Measurements from ENCODE around the gene ZBED3.

The ZBED3 gene

DNA sequence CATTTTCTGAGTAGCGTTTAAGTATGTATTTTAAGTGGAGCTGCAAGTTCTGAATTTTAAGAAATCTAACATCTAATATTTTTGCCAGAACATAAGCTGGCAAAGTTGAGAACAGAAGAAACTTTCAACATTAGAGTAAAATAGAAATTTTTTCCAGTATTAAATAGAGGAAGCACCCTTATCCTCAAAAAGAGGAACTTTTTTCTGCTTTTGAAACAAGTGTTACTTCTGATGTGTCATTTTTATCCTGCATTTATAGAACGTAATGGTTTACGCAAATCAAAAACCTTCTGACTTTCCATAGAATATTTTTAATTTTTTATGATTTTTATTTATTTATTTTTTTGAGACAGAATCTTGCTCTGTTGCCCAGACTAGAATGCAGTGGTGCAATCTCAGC lies 21.8 kb downstream of the ZBED3 start:
- TF ChIP-seq, protein P1, sequence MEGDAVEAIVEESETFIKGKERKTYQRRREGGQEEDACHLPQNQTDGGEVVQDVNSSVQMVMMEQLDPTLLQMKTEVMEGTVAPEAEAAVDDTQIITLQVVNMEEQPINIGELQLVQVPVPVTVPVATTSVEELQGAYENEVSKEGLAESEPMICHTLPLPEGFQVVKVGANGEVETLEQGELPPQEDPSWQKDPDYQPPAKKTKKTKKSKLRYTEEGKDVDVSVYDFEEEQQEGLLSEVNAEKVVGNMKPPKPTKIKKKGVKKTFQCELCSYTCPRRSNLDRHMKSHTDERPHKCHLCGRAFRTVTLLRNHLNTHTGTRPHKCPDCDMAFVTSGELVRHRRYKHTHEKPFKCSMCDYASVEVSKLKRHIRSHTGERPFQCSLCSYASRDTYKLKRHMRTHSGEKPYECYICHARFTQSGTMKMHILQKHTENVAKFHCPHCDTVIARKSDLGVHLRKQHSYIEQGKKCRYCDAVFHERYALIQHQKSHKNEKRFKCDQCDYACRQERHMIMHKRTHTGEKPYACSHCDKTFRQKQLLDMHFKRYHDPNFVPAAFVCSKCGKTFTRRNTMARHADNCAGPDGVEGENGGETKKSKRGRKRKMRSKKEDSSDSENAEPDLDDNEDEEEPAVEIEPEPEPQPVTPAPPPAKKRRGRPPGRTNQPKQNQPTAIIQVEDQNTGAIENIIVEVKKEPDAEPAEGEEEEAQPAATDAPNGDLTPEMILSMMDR (IDR thresholded peaks at IDR 0.05) = no peak
- H3K9me3 ChIP-seq = no peaks in the 10 kb centered on the region
- H3K4me1 ChIP-seq = no peaks in the 10 kb centered on the region
- DNase-seq = no peak
- H3K27ac ChIP-seq = no peak overlapping the region
- intact Hi-C loops (cut with DNase I; ENCODE audit: low total_unique reads) = no loop called here
- H3K36me3 ChIP-seq = peaks cover 35 to 64% (median 36%) of the 10 kb centered on the region in 3 donors
- H3K27me3 ChIP-seq = no peaks in the 10 kb centered on the region
- no peak overlapping the region for H3K4me3 ChIP-seq

DNA sequence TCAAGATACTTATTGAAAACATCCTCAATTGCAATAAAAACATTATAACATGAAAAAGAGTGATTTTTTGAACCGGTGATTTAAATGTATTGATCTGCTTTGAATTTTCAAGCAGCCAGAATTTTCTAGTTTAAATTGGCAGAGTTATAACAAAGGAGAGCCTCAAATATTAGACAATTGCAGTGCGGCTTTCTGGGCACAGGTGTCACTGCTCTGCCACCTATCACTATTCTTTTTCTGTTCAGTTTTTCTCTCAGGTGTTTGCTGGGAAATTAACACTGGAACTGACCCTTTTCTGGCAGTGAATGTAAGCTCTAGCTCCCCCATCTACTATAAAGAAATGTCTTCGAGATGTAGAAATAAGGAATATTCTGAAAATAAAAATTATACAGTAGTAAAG lies 23.0 kb downstream of the ZBED3 start:
- H3K4me3 ChIP-seq = no peak overlapping the region
- DNase-seq = no peak
- TF ChIP-seq, protein P1 (IDR thresholded peaks at IDR 0.05) = no peak
- no peaks in the 10 kb centered on the region for H3K4me1 ChIP-seq
- H3K9me3 ChIP-seq = no peaks in the 10 kb centered on the region
- H3K27me3 ChIP-seq = no peaks in the 10 kb centered on the region
- H3K27ac ChIP-seq = no peak overlapping the region
- H3K36me3 ChIP-seq = peaks cover 47 to 74% (median 47%) of the 10 kb centered on the region in 3 donors
- intact Hi-C loops (cut with DNase I; ENCODE audit: low total_unique reads) = no loop called here

DNA sequence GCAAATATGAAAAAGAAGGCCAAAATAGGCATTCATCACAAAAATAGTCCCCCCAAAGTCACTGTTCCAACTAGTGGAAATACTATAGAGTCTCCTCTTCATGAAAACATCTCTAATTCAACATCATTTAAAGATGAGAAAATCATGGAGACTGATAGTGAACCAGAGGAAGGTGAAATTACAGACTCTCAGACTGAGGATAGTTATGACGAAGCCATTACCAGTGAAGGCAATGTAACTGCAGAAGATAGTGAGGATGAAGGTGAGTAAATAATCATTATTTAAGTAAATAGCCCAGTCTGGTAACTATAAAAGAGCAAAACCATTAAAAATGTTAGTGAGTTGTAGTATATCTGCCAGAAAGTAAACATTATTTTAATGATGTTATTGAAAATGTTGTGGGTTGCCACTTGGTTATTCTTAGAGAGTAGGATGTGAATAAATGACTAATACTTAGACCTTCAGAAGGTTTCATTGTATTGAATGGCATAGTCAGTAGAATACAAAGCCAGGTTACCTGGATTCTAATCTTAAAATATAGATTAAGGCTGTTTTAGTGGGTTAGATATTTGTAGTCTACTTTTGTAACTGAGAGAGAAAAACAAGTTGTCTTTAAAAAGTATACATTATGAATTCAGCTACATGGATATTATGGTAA lies 40.5 kb downstream of the ZBED3 start:
- no peaks in the 10 kb centered on the region for H3K27me3 ChIP-seq
- intact Hi-C loops (cut with DNase I; ENCODE audit: low total_unique reads) = no loop called here
- no peak overlapping the region for H3K4me3 ChIP-seq
- no peaks in the 10 kb centered on the region for H3K4me1 ChIP-seq
- peaks cover 19 to 60% (median 29%) of the 10 kb centered on the region in 3 donors for H3K36me3 ChIP-seq
- no peaks in the 10 kb centered on the region for H3K9me3 ChIP-seq
- no peak overlapping the region for H3K27ac ChIP-seq
- TF ChIP-seq, protein P1 (IDR thresholded peaks at IDR 0.05) = no peak
- DNase-seq = no peak

DNA sequence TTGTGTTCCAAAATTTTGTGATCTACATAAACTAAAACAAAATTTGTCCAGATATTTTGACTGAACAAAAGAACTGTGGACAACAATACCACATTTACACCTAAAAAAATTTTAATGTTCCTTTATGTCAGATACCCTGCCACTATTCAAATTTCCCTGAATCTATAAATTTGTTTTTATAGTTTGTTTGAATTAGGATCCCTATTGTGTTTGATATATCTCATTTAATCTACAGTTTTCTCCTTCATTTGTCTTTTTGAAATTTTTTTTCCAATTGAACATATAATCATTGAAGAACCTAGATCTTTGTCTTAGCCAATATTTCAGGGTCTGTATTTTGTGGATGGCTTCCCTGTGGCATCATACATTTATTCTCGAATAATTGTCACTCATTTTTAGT lies 51.1 kb downstream of the ZBED3 start:
- H3K36me3 ChIP-seq = peaks cover 19 to 53% (median 25%) of the 10 kb centered on the region in 3 donors
- peaks cover 0 to 16% (median 9%) of the 10 kb centered on the region in 4 donors for H3K4me1 ChIP-seq
- no peaks in the 10 kb centered on the region for H3K9me3 ChIP-seq
- no peak overlapping the region for H3K4me3 ChIP-seq
- H3K27ac ChIP-seq = no peak overlapping the region
- DNase-seq = no peak
- TF ChIP-seq, protein P1 (IDR thresholded peaks at IDR 0.05) = no peak
- intact Hi-C loops (cut with DNase I; ENCODE audit: low total_unique reads) = no loop called here
- no peaks in the 10 kb centered on the region for H3K27me3 ChIP-seq

DNA sequence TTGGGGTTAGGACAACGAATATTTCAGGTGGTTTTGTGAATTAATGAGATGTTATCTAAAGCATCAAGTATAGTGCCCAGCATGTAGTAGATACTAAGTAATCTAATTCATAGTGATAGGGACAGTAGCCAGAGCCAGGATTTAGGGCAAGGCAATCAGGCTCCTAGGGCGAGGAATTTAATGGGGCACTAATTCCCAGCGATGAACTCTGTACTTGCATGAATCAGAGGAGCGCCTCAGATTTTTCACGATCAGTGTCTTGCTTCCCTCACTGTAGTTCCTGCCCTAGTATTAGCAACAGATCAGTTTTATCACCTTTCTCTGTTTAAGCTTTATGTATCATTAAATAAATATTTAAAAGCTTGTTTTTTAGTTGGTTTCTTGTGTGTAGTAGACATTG lies 53.7 kb downstream of the ZBED3 start:
- no peaks in the 10 kb centered on the region for H3K9me3 ChIP-seq
- H3K4me1 ChIP-seq = peaks cover 0 to 24% (median 13%) of the 10 kb centered on the region in 4 donors
- TF ChIP-seq, protein P1 (IDR thresholded peaks at IDR 0.05) = no peak
- DNase-seq = no peak
- no peak overlapping the region for H3K27ac ChIP-seq
- no peak overlapping the region for H3K4me3 ChIP-seq
- H3K36me3 ChIP-seq = peaks cover 8 to 36% (median 14%) of the 10 kb centered on the region in 3 donors
- intact Hi-C loops (cut with DNase I; ENCODE audit: low total_unique reads) = no loop called here
- no peaks in the 10 kb centered on the region for H3K27me3 ChIP-seq

Measured in tibial artery (tissue), 4 donors.